Esophagus muscularis mucosa (tissue), 4 donors: Measurements from ENCODE around the gene TRIM38. TPM values are rescaled to one million over a fixed set of nuclear protein-coding genes. Genes with fewer than 3 reads are reported as not detected.

Experiments used
- DNase-seq: peaks from one replicate; pipeline ENCODE4 v3.0.0-alpha.2; 2017; ENCODE audit errors: extremely low spot score
- H3K27ac ChIP-seq, 4 donors: fragments of 200-600 bp; sonication (generic); replicated peaks in 1 of 4; 1 replicate in 3 of 4; 2 replicates in 1 of 4; pipeline ENCODE4 v1.5.1; 2016 to 2019; ENCODE audit warnings: mild to moderate bottlenecking in 1 of 4
- H3K27me3 ChIP-seq, 4 donors: fragments of 200-600 bp; sonication (generic); one replicate each; pipeline versions ENCODE4 v1.5.1 to v1.6.0; 2016 to 2019
- H3K36me3 ChIP-seq, 4 donors: fragments of 200-600 bp; sonication (generic); one replicate each; pipeline ENCODE4 v1.5.1; 2016 to 2019
- H3K4me1 ChIP-seq, 4 donors: fragments of 200-600 bp; sonication (generic); one replicate each; pipeline ENCODE4 v1.5.1; 2016 to 2019
- H3K4me3 ChIP-seq, 4 donors: fragments of 200-600 bp; sonication (generic); 1 replicate in 2 of 4; 2 replicates in 2 of 4; pipeline ENCODE4 v1.5.1; 2016 to 2019; ENCODE audit warnings: mild to moderate bottlenecking in 4 of 4, moderate library complexity in 1 of 4
- H3K9me3 ChIP-seq, 4 donors: fragments of 200-600 bp; sonication (generic); 1 replicate in 3 of 4; 2 replicates in 1 of 4; pipeline ENCODE4 v1.5.1; 2016 to 2019
- EP300 ChIP-seq: sonication (generic); formaldehyde crosslinking; IDR thresholded peaks from one replicate; pipeline ENCODE4 v1.6.1; 2017; ENCODE audit warnings: antibody characterized with exemption
- POLR2A ChIP-seq: fragments of 450-650 bp; IDR thresholded peaks from one replicate; pipeline ENCODE4 v1.6.1; 2017; ENCODE audit warnings: antibody characterized with exemption, moderate library complexity, mild to moderate bottlenecking, low read depth
- POLR2AphosphoS5 ChIP-seq, 2 donors: sonication (generic); formaldehyde crosslinking; IDR thresholded peaks; one replicate each; pipeline ENCODE4 v1.6.1; 2017; ENCODE audit warnings: antibody characterized with exemption in 2 of 2
- WGBS: methylation state at CpG from one replicate; pipeline ENCODE4 v1.1.5; 2018; 5-methylcytosine and 5-hydroxymethylcytosine counted together
- intact Hi-C: fragments of 100-400 bp; cut with DNase I; formaldehyde crosslinking; loops from one replicate; pipeline ENCODE4 v1.15.1; 2023
- total RNA-seq, 4 donors: library from RNA; depleted of rRNA; stranded (reverse); fragments of >200 nt; gene quantifications; one replicate each; pipeline versions ENCODE4 v1.1.0 to v1.2.1, GENCODE V29; 2016
- TF ChIP-seq, protein P1 (sequence below), 3 experiments: fragments of 200-600 bp in 2 of 3; fragments of 450-650 bp in 1 of 3; sonication (generic) in 2 of 3; IDR thresholded peaks; one replicate each; pipeline ENCODE4 v1.5.1; 2017 to 2019; ENCODE audit warnings: antibody characterized with exemption in 3 of 3, mild to moderate bottlenecking in 2 of 3, moderate library complexity in 1 of 3

Gene TRIM38
- total RNA-seq, 4 donors from 2014 or later: 5.3 to 6.4 (median 5.9) TPM

DNA sequence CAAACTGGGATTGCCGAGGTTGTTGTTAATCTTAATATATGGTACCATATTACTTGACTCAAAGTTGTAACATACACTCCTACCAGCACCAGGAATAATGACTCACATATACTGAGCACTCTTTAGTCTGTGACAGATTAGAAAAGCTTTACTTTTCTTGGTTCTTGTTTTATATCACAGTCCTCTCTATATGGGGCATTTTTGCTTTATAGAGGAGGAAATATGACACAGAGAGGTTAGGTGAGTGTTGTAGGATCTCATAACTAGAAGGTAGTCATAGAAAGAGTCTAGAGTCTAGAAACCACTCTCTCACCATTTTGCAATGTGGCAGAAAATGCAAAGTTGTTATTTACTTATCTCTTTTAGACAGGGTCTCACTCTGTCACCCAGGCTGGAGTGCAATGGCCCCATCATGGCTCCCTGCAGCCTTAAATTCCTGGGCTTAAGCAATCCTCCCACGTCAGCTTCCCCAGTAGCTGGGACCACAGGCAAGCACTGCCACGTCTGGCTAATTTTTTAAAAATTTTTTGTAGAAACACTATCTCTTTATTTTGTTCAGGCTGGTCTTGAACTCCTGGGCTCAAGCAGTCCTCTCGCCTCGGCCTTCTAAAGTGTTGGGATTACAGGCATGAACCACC lies 13.4 kb downstream of the TRIM38 start:
- no peak for DNase-seq

GRCh38 chr6:25980935-25981334 lies 18.3 kb downstream of the TRIM38 start:
- Histone ChIP-seq H3K4me3 (no peak overlapping the region), H3K4me1 (no peaks in the 10 kb centered on the region), H3K9me3 (no peaks in the 10 kb centered on the region), H3K36me3 (peaks cover 62 to 80% (median 71%) of the 10 kb centered on the region in 4 donors), H3K27me3 (no peaks in the 10 kb centered on the region), H3K27ac (no peak overlapping the region)
- intact Hi-C loops: no loop called here
- DNase-seq: no peak
- 88% methylated on average over 2 of the region's 2 CpGs for WGBS
- TF ChIP-seq POLR2A (no peak), POLR2AphosphoS5 (IDR thresholded peaks at IDR 0.05) (no peak), EP300 (no peak)
- TF ChIP-seq, protein P1, sequence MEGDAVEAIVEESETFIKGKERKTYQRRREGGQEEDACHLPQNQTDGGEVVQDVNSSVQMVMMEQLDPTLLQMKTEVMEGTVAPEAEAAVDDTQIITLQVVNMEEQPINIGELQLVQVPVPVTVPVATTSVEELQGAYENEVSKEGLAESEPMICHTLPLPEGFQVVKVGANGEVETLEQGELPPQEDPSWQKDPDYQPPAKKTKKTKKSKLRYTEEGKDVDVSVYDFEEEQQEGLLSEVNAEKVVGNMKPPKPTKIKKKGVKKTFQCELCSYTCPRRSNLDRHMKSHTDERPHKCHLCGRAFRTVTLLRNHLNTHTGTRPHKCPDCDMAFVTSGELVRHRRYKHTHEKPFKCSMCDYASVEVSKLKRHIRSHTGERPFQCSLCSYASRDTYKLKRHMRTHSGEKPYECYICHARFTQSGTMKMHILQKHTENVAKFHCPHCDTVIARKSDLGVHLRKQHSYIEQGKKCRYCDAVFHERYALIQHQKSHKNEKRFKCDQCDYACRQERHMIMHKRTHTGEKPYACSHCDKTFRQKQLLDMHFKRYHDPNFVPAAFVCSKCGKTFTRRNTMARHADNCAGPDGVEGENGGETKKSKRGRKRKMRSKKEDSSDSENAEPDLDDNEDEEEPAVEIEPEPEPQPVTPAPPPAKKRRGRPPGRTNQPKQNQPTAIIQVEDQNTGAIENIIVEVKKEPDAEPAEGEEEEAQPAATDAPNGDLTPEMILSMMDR (IDR thresholded peaks at IDR 0.05): no peak

More for the DNA sequence above, 13.4 kb downstream of the TRIM38 start:
- H3K4me1 ChIP-seq: peaks cover 1 to 10% (median 8%) of the 10 kb centered on the region in 4 donors
- no peaks in the 10 kb centered on the region for H3K27me3 ChIP-seq
- H3K4me3 ChIP-seq: no peak overlapping the region
- no peaks in the 10 kb centered on the region for H3K9me3 ChIP-seq
- TF ChIP-seq POLR2AphosphoS5 (IDR thresholded peaks at IDR 0.05) (no peak), POLR2A (no peak), EP300 (no peak)
- TF ChIP-seq, protein P1 (IDR thresholded peaks at IDR 0.05): no peak
- intact Hi-C loops: no loop called here
- 90% methylated on average over 5 of the region's 5 CpGs for WGBS
- H3K27ac ChIP-seq: no peak overlapping the region
- H3K36me3 ChIP-seq: peaks cover 59 to 91% (median 77%) of the 10 kb centered on the region in 4 donors

- WGBS: 86% methylated on average over 5 of the region's 5 CpGs
- no peak for TF ChIP-seq EP300
- no peak for TF ChIP-seq POLR2AphosphoS5 (IDR thresholded peaks at IDR 0.05)
- TF ChIP-seq, protein P1 (IDR thresholded peaks at IDR 0.05): no peak
- no peak for TF ChIP-seq POLR2A
- Histone ChIP-seq H3K9me3 (no peaks in the 10 kb centered on the region), H3K27ac (no peak overlapping the region), H3K36me3 (peaks cover 55 to 72% (median 63%) of the 10 kb centered on the region in 4 donors), H3K27me3 (no peaks in the 10 kb centered on the region), H3K4me3 (no peak overlapping the region), H3K4me1 (no peaks in the 10 kb centered on the region)
- intact Hi-C loops: no loop called here
- DNase-seq: no peak
These were observed 19.1 kb downstream of the TRIM38 start for GRCh38 chr6:25981568-25982263.

- peaks cover 34 to 53% (median 43%) of the 10 kb centered on the region in 4 donors for H3K36me3 ChIP-seq
- H3K4me1 ChIP-seq: no peaks in the 10 kb centered on the region
- 77% methylated on average over 2 of the region's 2 CpGs for WGBS
- H3K9me3 ChIP-seq: no peaks in the 10 kb centered on the region
- intact Hi-C loops: no loop called here
- TF ChIP-seq POLR2A (no peak), POLR2AphosphoS5 (IDR thresholded peaks at IDR 0.05) (no peak), EP300 (no peak)
- TF ChIP-seq, protein P1 (IDR thresholded peaks at IDR 0.05): no peak
- H3K4me3 ChIP-seq: no peak overlapping the region
- no peak overlapping the region for H3K27ac ChIP-seq
- H3K27me3 ChIP-seq: no peaks in the 10 kb centered on the region
- DNase-seq: no peak
These were observed 21.7 kb downstream of the TRIM38 start for GRCh38 chr6:25984265-25984664.
